ENCODE results near the gene SPAG6. TPM values are rescaled to one million over a fixed set of nuclear protein-coding genes. Genes with fewer than 3 reads are reported as not detected.

Gene SPAG6
- total RNA-seq, 1 experiment from 2014 or later = 0.79 TPM

GRCh38 chr10:22453320-22453719 lies 108.0 kb downstream of the SPAG6 start:
- Mint-ChIP-seq H3K27ac (ENCODE audit: unreplicated experiment) (no peak overlapping the region), H3K4me3 (ENCODE audit: unreplicated experiment) (no peak overlapping the region), H3K4me1 (ENCODE audit: low read depth, unreplicated experiment) (peaks cover 15% of the 10 kb centered on the region), H3K9me3 (ENCODE audit: unreplicated experiment) (peaks cover 18% of the 10 kb centered on the region), H3K36me3 (ENCODE audit: insufficient read depth, unreplicated experiment) (no peaks in the 10 kb centered on the region), H3K27me3 (ENCODE audit: insufficient read depth, unreplicated experiment) (no peaks in the 10 kb centered on the region)
- DNase-seq = no peak
- no peak for TF ChIP-seq CTCF (IDR thresholded peaks at IDR 0.05; ENCODE audit: insufficient read depth in 1 of 2, low read depth in 1 of 2, low read length in 1 of 2, severe bottlenecking in 1 of 2, unreplicated experiment in 1 of 2)
- Histone ChIP-seq H3K36me3 (ENCODE audit: control insufficient read depth, insufficient read depth, low read length) (no peaks in the 10 kb centered on the region), H3K9me3 (no peaks in the 10 kb centered on the region), H3K4me3 (ENCODE audit: low read depth, low read length) (no peak overlapping the region), H3K4me1 (no peaks in the 10 kb centered on the region), H3K27me3 (replicated peaks; ENCODE audit: control insufficient read depth, insufficient read depth, low read length) (no peaks in the 10 kb centered on the region)
- intact Hi-C loops (cut with micrococcal nuclease; ENCODE audit: unreplicated experiment) = no loop called here
- BruUV-seq (replicated peaks) = no TSS peak
- CTCF ChIA-PET = no interaction called here
- POLR2A ChIA-PET = no interaction called here

GRCh38 chr10:22453948-22454591 lies 108.8 kb downstream of the SPAG6 start:
- no peaks in the 10 kb centered on the region for H3K27me3 Mint-ChIP-seq (ENCODE audit: insufficient read depth, unreplicated experiment)
- H3K4me1 Mint-ChIP-seq (ENCODE audit: low read depth, unreplicated experiment) = peaks cover 12% of the 10 kb centered on the region
- H3K9me3 Mint-ChIP-seq (ENCODE audit: unreplicated experiment) = peaks cover 18% of the 10 kb centered on the region
- no peak overlapping the region for H3K27ac Mint-ChIP-seq (ENCODE audit: unreplicated experiment)
- TF ChIP-seq CTCF (IDR thresholded peaks at IDR 0.05; ENCODE audit: insufficient read depth in 1 of 2, low read depth in 1 of 2, low read length in 1 of 2, severe bottlenecking in 1 of 2, unreplicated experiment in 1 of 2) = no peak
- POLR2A ChIA-PET = no interaction called here
- no peaks in the 10 kb centered on the region for H3K36me3 Mint-ChIP-seq (ENCODE audit: insufficient read depth, unreplicated experiment)
- no peaks in the 10 kb centered on the region for H3K36me3 ChIP-seq (ENCODE audit: control insufficient read depth, insufficient read depth, low read length)
- intact Hi-C loops (cut with micrococcal nuclease; ENCODE audit: unreplicated experiment) = no loop called here
- H3K9me3 ChIP-seq = no peaks in the 10 kb centered on the region
- H3K27me3 ChIP-seq (replicated peaks; ENCODE audit: control insufficient read depth, insufficient read depth, low read length) = no peaks in the 10 kb centered on the region
- BruUV-seq (replicated peaks) = no TSS peak
- no peak overlapping the region for H3K4me3 Mint-ChIP-seq (ENCODE audit: unreplicated experiment)
- DNase-seq = no peak
- H3K4me1 ChIP-seq = no peaks in the 10 kb centered on the region
- no peak overlapping the region for H3K4me3 ChIP-seq (ENCODE audit: low read depth, low read length)
- CTCF ChIA-PET = no interaction called here

- DNase-seq = no peak
- intact Hi-C loops (cut with micrococcal nuclease; ENCODE audit: unreplicated experiment) = no loop called here
- no TSS peak for BruUV-seq (replicated peaks)
- no peaks in the 10 kb centered on the region for H3K36me3 ChIP-seq (ENCODE audit: control insufficient read depth, insufficient read depth, low read length)
- H3K4me3 ChIP-seq (ENCODE audit: low read depth, low read length) = no peak overlapping the region
- ChIA-PET CTCF (interaction anchor here (1.5 kb wide), 1 partner anchor 16 kb away, joined by 6 read pairs; no protein-coding TSS in a partner anchor), POLR2A (no interaction called here)
- Mint-ChIP-seq H3K27ac (ENCODE audit: unreplicated experiment) (no peak overlapping the region), H3K36me3 (ENCODE audit: insufficient read depth, unreplicated experiment) (no peaks in the 10 kb centered on the region), H3K9me3 (ENCODE audit: unreplicated experiment) (peaks cover 15% of the 10 kb centered on the region), H3K27me3 (ENCODE audit: insufficient read depth, unreplicated experiment) (no peaks in the 10 kb centered on the region), H3K4me1 (ENCODE audit: low read depth, unreplicated experiment) (peaks cover 12% of the 10 kb centered on the region), H3K4me3 (ENCODE audit: unreplicated experiment) (no peak overlapping the region)
- no peaks in the 10 kb centered on the region for H3K27me3 ChIP-seq (replicated peaks; ENCODE audit: control insufficient read depth, insufficient read depth, low read length)
- H3K4me1 ChIP-seq = no peaks in the 10 kb centered on the region
- no peaks in the 10 kb centered on the region for H3K9me3 ChIP-seq
- no peak for TF ChIP-seq CTCF (IDR thresholded peaks at IDR 0.05; ENCODE audit: insufficient read depth in 1 of 2, low read depth in 1 of 2, low read length in 1 of 2, severe bottlenecking in 1 of 2, unreplicated experiment in 1 of 2)
Observed at GRCh38 chr10:22454634-22455033, 109.3 kb downstream of the SPAG6 start.

Data from Caco-2 (cell line).